ENCODE data around the gene CPA4. TPM values are rescaled to one million over a fixed set of nuclear protein-coding genes. Genes with fewer than 3 reads are reported as not detected.

The CPA4 gene
- total RNA-seq, 4 donors from 2014 or later = not detected

DNA sequence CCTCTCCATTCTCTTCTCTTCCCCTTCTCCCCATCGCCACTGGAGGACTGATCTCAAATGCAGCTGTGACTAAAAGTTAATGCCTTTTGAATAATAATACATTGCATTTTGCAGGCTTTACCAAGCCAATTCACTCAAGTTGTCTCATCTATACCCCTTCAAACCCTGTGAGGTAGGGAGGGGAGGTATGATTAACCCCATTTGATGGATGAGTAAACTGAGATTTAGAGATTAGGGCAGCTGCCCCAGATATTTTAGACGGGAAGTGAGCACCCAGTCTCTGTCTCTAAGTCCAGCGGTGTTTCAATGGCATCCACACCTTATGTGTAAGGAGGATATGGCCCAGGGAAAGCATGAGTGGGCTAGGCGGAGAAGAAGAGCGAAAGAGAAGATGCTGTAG is 52.8 kb downstream of the CPA4 start:
- H3K36me3 ChIP-seq = no peaks in the 10 kb centered on the region

GRCh38 chr7:130346177-130346905 is 53.4 kb downstream of the CPA4 start:
- Histone ChIP-seq H3K27me3 (no peaks in the 10 kb centered on the region), H3K9me3 (no peaks in the 10 kb centered on the region), H3K4me3 (no peak overlapping the region), H3K27ac (no peak overlapping the region), H3K4me1 (peaks cover 0 to 8% (median 0%) of the 10 kb centered on the region in 4 donors), H3K36me3 (no peaks in the 10 kb centered on the region)
- WGBS, 2 donors (ENCODE audit: low coverage in 1 of 2) = 91% methylated on average over 10 of the region's 10 CpGs; no CpG with 5 or more reads in 1 of the 2 donors
- intact Hi-C loops (cut with DNase I; ENCODE audit: low total_unique reads) (no loop called here), in situ Hi-C loops (cut with MboI; ENCODE audit: low pct_ligation_motif_present in 1 of 4, low pct_unique_long_range_greater_than_20kb in 1 of 4, low sequenced_read_pairs in 3 of 4) (no loop called here)
- TF ChIP-seq, protein P1, sequence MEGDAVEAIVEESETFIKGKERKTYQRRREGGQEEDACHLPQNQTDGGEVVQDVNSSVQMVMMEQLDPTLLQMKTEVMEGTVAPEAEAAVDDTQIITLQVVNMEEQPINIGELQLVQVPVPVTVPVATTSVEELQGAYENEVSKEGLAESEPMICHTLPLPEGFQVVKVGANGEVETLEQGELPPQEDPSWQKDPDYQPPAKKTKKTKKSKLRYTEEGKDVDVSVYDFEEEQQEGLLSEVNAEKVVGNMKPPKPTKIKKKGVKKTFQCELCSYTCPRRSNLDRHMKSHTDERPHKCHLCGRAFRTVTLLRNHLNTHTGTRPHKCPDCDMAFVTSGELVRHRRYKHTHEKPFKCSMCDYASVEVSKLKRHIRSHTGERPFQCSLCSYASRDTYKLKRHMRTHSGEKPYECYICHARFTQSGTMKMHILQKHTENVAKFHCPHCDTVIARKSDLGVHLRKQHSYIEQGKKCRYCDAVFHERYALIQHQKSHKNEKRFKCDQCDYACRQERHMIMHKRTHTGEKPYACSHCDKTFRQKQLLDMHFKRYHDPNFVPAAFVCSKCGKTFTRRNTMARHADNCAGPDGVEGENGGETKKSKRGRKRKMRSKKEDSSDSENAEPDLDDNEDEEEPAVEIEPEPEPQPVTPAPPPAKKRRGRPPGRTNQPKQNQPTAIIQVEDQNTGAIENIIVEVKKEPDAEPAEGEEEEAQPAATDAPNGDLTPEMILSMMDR (IDR thresholded peaks at IDR 0.05) = no peak
- no peak for TF ChIP-seq POLR2A (IDR thresholded peaks at IDR 0.05)
- TF ChIP-seq EP300 (IDR thresholded peaks at IDR 0.05; ENCODE audit: low read depth) = no peak
- TF ChIP-seq POLR2AphosphoS5 (IDR thresholded peaks at IDR 0.05) = no peak
- no peak for DNase-seq

More for the DNA sequence above, 52.8 kb downstream of the CPA4 start:
- no peak overlapping the region for H3K27ac ChIP-seq
- WGBS, 2 donors (ENCODE audit: low coverage in 1 of 2) = 82 to 85% methylated on average over 4 of the region's 5 CpGs
- in situ Hi-C loops (cut with MboI; ENCODE audit: low pct_ligation_motif_present in 1 of 4, low pct_unique_long_range_greater_than_20kb in 1 of 4, low sequenced_read_pairs in 3 of 4) (no loop called here), intact Hi-C loops (cut with DNase I; ENCODE audit: low total_unique reads) (no loop called here)
- TF ChIP-seq POLR2A (IDR thresholded peaks at IDR 0.05) (no peak), POLR2AphosphoS5 (IDR thresholded peaks at IDR 0.05) (no peak), EP300 (IDR thresholded peaks at IDR 0.05; ENCODE audit: low read depth) (no peak)
- TF ChIP-seq, protein P1 (IDR thresholded peaks at IDR 0.05) = no peak
- DNase-seq = no peak
- peaks cover 0 to 2% (median 0%) of the 10 kb centered on the region in 4 donors for H3K4me1 ChIP-seq
- H3K4me3 ChIP-seq = no peak overlapping the region
- no peaks in the 10 kb centered on the region for H3K27me3 ChIP-seq
- no peaks in the 10 kb centered on the region for H3K9me3 ChIP-seq

DNA sequence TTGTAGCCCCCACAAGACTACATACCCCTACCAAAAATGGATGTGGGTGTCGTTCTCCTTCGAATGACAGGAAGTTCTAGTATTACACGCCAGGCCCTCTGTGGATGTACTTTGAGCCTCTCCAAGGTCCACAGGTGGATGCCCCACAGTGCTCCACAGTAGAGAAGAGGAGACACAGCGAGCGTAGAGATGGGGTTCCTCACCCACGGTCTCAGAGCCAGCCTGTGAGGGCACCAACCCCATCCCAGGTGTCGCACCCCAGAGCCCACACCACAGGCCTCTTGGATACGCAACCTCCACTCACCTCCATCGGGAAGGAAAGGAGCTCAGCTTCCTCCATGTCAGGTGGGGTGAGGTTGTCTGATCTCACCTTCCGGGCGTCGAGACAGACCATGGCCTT is 54.0 kb downstream of the CPA4 start:
- no peaks in the 10 kb centered on the region for H3K27me3 ChIP-seq
- H3K9me3 ChIP-seq = no peaks in the 10 kb centered on the region
- intact Hi-C loops (cut with DNase I; ENCODE audit: low total_unique reads) (no loop called here), in situ Hi-C loops (cut with MboI; ENCODE audit: low pct_ligation_motif_present in 1 of 4, low pct_unique_long_range_greater_than_20kb in 1 of 4, low sequenced_read_pairs in 3 of 4) (no loop called here)
- H3K36me3 ChIP-seq = no peaks in the 10 kb centered on the region
- H3K27ac ChIP-seq = no peak overlapping the region
- TF ChIP-seq POLR2A (IDR thresholded peaks at IDR 0.05) (no peak), EP300 (IDR thresholded peaks at IDR 0.05; ENCODE audit: low read depth) (no peak), POLR2AphosphoS5 (IDR thresholded peaks at IDR 0.05) (no peak)
- TF ChIP-seq, protein P1 (IDR thresholded peaks at IDR 0.05) = no peak
- H3K4me1 ChIP-seq = peaks cover 0 to 12% (median 0%) of the 10 kb centered on the region in 4 donors
- 89 to 100% methylated on average over 1 to 11 of the region's 12 CpGs for WGBS, 2 donors (ENCODE audit: low coverage in 1 of 2)
- no peak for DNase-seq
- no peak overlapping the region for H3K4me3 ChIP-seq

DNA sequence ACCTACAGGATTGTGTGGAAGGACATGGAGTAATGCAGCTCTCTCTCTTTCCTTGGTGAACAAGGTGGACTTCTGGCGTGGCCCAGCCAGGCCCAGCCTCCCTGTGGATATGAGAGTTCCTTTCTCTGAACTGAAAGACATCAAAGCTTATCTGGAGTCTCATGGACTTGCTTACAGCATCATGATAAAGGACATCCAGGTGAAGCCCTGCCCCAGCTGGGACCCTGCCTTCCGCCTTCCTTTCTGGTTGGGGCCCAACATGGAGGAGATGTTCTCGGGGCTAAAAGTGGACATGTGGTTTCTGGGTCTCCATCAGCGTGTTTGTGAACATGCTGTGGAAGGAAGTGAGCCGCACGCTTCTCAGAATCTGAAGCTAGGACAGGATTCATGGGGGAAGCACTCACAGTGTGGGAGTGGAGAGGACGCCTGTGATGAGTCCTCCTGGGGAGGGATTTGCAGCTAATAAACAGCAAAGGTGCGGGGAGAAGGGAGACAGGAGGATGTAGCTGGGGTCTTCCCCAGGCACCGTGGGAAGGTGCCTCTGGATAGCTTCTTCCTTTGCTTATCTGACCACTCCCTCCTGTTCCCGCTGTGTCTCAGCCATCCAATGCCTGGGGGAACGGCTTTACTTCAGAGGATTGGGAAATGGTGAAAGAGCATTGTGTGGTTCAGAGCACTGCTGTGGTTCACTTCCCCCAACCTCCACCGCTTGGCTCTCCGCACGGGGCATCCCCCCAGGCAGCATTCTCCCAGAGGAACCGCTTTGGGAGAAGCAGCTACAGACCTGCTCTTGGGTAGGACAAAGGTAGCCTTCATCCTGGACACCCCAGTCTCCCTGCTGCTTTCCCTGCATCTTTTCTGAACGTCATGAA is 57.2 kb downstream of the CPA4 start:
- TF ChIP-seq, protein P1 (IDR thresholded peaks at IDR 0.05) = no peak
- TF ChIP-seq POLR2A (IDR thresholded peaks at IDR 0.05) (no peak), EP300 (IDR thresholded peaks at IDR 0.05; ENCODE audit: low read depth) (no peak), POLR2AphosphoS5 (IDR thresholded peaks at IDR 0.05) (no peak)
- H3K36me3 ChIP-seq = no peaks in the 10 kb centered on the region
- H3K4me3 ChIP-seq = no peak overlapping the region
- intact Hi-C loops (cut with DNase I; ENCODE audit: low total_unique reads) (no loop called here), in situ Hi-C loops (cut with MboI; ENCODE audit: low pct_ligation_motif_present in 1 of 4, low pct_unique_long_range_greater_than_20kb in 1 of 4, low sequenced_read_pairs in 3 of 4) (no loop called here)
- H3K9me3 ChIP-seq = no peaks in the 10 kb centered on the region
- H3K27ac ChIP-seq = peak overlapping the region in 1 of 4 donors; percentile 66
- DNase-seq = no peak
- WGBS, 2 donors (ENCODE audit: low coverage in 1 of 2) = 74 to 86% methylated on average over 2 to 16 of the region's 16 CpGs
- no peaks in the 10 kb centered on the region for H3K27me3 ChIP-seq
- H3K4me1 ChIP-seq = peaks cover 0 to 17% (median 0%) of the 10 kb centered on the region in 4 donors

Measured in transverse colon (tissue), 4 donors.